ENCODE results near the gene HOXD8. TPM values are rescaled to one million over a fixed set of nuclear protein-coding genes. Genes with fewer than 3 reads are reported as not detected.

Gene HOXD8
- total RNA-seq, 1 donor from 2014 or later: not detected

Small RNAs within 50 kb of the gene (small RNA-seq; reads per million reads assigned to genes)
- 42.0 reads per million, percentile 97 among the genes with 10 or more reads in this experiment for gene MIR10B

Other genes starting within 250 kb of the HOXD8 start
- gene LNPK, start 127.4 kb upstream of the HOXD8 start, total RNA-seq: 62.8 TPM
- not detected for gene EVX2, start 45.7 kb upstream of the HOXD8 start, total RNA-seq
- gene HOXD13, start 37.0 kb upstream of the HOXD8 start, total RNA-seq: not detected
- not detected for gene HOXD12, start 29.9 kb upstream of the HOXD8 start, total RNA-seq
- not detected for gene HOXD11, start 22.4 kb upstream of the HOXD8 start, total RNA-seq
- gene HOXD10, start 12.9 kb upstream of the HOXD8 start, total RNA-seq: not detected
- gene HOXD9, start 7.0 kb upstream of the HOXD8 start, total RNA-seq: not detected
- not detected for gene HOXD4, start 21.8 kb downstream of the HOXD8 start, total RNA-seq
- gene HOXD3, start 27.6 kb downstream of the HOXD8 start, total RNA-seq: not detected
- not detected for gene HOXD1, start 59.0 kb downstream of the HOXD8 start, total RNA-seq
- 55.4 TPM for gene MTX2, start 139.7 kb downstream of the HOXD8 start, total RNA-seq